CD4-positive, alpha-beta T cell (primary cell): ENCODE results near the gene PPIP5K1. TPM values are rescaled to one million over a fixed set of nuclear protein-coding genes. Genes with fewer than 3 reads are reported as not detected.

Experiments used
- ATAC-seq: fragments of 200-7000 bp; cut with Tn5 transposase; one replicate; pipeline ENCODE4 v1.10.0; 2022; ENCODE audit warnings: mild to moderate bottlenecking; ENCODE audit not compliant: poor library complexity
- CTCF ChIA-PET: fragments of 350-600 bp; sonication (Branson Sonifier 250); formaldehyde crosslinking; loops from one replicate; lab custom pipeline; 2021; ENCODE audit warnings: antibody characterized with exemption, inconsistent platforms; lab: Charles Lee
- POLR2A ChIA-PET: fragments of 350-600 bp; sonication (Branson Sonifier 250); formaldehyde crosslinking; loops from one replicate; lab custom pipeline; 2021; ENCODE audit warnings: antibody characterized with exemption, inconsistent platforms; lab: Charles Lee
- DNase-seq, 14 experiments: peaks; one replicate each; pipeline ENCODE4 v3.0.0-alpha.2; 2013 to 2020; ENCODE audit warnings: mixed read lengths in 2 of 14
- H3K27ac ChIP-seq, 2 donors: one replicate each; pipeline versions ENCODE4 v1.5.1 to v1.7.0; 2013; ENCODE audit warnings: low read length in 2 of 2, low read depth in 1 of 2, mild to moderate bottlenecking in 1 of 2
- H3K27me3 ChIP-seq, 2 experiments: 1 replicate in 1 of 2; 2 replicates in 1 of 2; pipeline versions ENCODE4 v1.6.1 to v1.7.0; 2013; ENCODE audit warnings: low read length in 2 of 2, control low read depth in 1 of 2, mild to moderate bottlenecking in 1 of 2, moderate library complexity in 1 of 2; ENCODE audit not compliant: insufficient read depth in 2 of 2, control insufficient read depth in 1 of 2
- H3K36me3 ChIP-seq: one replicate; pipeline ENCODE4 v1.6.1; 2013; ENCODE audit warnings: low read length, control low read depth; ENCODE audit not compliant: insufficient read depth
- H3K4me1 ChIP-seq: one replicate; pipeline ENCODE4 v1.6.1; 2013; ENCODE audit warnings: low read length, control low read depth; ENCODE audit not compliant: insufficient read depth
- H3K4me3 ChIP-seq: one replicate; pipeline ENCODE4 v1.5.1; 2013; ENCODE audit warnings: mild to moderate bottlenecking, low read length, moderate library complexity
- H3K9me3 ChIP-seq, 2 experiments: 1 replicate in 1 of 2; 2 replicates in 1 of 2; pipeline versions ENCODE4 v1.6.1 to v1.7.0; 2013; ENCODE audit warnings: low read length in 2 of 2, mild to moderate bottlenecking in 2 of 2, control low read depth in 1 of 2, moderate library complexity in 1 of 2; ENCODE audit not compliant: control insufficient read depth in 1 of 2, insufficient read depth in 1 of 2
- H3K27ac Mint-ChIP-seq: one replicate; pipeline ENCODE4 v1.8.0; 2020; ENCODE audit warnings: mixed read lengths
- H3K27me3 Mint-ChIP-seq: one replicate; pipeline ENCODE4 v1.8.0; 2021; ENCODE audit warnings: mixed read lengths
- H3K36me3 Mint-ChIP-seq: one replicate; pipeline ENCODE4 v1.8.0; 2021; ENCODE audit warnings: low read depth, mixed read lengths
- H3K4me1 Mint-ChIP-seq: one replicate; pipeline ENCODE4 v1.8.0; 2021; ENCODE audit warnings: low read depth, mixed read lengths
- H3K4me3 Mint-ChIP-seq: one replicate; pipeline ENCODE4 v1.8.0; 2020; ENCODE audit warnings: mild to moderate bottlenecking, mixed read lengths
- H3K9me3 Mint-ChIP-seq: one replicate; pipeline ENCODE4 v1.8.0; 2020; ENCODE audit warnings: mixed read lengths
- intact Hi-C, 2 experiments: fragments of 100-400 bp; cut with DNase I in 1 of 2; cut with micrococcal nuclease in 1 of 2; formaldehyde crosslinking; loops; one replicate each; pipeline versions ENCODE4 v1.15.1 to v1.9.0; 2023 to 2025; cut with DNase I, micrococcal nuclease
- total RNA-seq, 174 experiments: library from RNA in 2 of 174; stranded (reverse) in 2 of 174; gene quantifications; one replicate each; pipeline ENCODE4 v1.2.3 and lab custom pipeline; 2021 to 2026
- TF ChIP-seq, protein P1 (sequence below): fragments of 200-600 bp; IDR thresholded peaks from one replicate; pipeline ENCODE4 v1.8.0; 2022; ENCODE audit warnings: antibody characterized with exemption, mild to moderate bottlenecking

PPIP5K1 gene
- total RNA-seq, 2 experiments from 2014 or later, result 16.9 to 23.8 TPM

DNA sequence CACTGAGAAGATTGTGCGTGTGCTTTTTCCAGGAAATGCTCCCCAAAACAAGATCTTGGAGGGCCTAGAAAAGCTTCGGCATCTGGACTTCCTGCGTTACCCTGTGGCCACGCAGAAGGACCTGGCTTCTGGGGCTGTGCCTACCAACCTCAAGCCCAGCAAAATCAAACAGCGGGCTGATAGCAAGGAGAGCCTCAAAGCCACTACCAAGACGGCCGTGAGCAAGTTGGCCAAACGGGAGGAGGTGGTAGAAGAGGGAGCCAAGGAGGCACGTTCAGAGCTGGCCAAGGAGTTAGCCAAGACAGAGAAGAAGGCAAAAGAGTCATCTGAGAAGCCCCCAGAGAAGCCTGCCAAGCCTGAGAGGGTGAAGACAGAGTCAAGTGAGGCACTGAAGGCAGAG, 67.8 kb downstream of the PPIP5K1 start:
- POLR2A ChIA-PET, result no interaction called here
- DNase-seq (no peak), ATAC-seq (no peak)

DNA sequence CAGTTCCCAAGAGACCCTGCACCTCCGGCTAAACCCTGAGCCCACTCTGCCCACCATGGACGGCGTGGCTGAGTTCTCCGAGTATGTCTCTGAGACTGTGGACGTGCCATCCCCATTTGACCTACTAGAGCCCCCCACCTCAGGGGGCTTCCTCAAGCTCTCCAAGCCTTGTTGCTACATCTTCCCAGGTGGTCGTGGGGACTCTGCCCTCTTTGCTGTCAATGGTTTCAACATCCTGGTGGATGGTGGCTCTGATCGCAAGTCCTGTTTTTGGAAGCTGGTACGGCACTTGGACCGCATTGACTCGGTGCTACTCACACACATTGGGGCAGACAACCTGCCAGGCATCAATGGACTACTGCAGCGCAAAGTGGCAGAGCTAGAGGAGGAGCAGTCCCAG, 68.6 kb downstream of the PPIP5K1 start:
- Histone ChIP-seq H3K27me3 (peaks cover 15 to 16% of the 10 kb centered on the region in 2 experiments), H3K4me3 (no peak overlapping the region), H3K9me3 (peaks cover 0 to 5% of the 10 kb centered on the region in 2 experiments), H3K4me1 (peaks cover 21% of the 10 kb centered on the region), H3K36me3 (no peaks in the 10 kb centered on the region), H3K27ac (no peak overlapping the region)
- ChIA-PET POLR2A (no interaction called here), CTCF (no interaction called here)
- H3K36me3 Mint-ChIP-seq, result no peaks in the 10 kb centered on the region
- peaks cover 31% of the 10 kb centered on the region for H3K27me3 Mint-ChIP-seq
- H3K4me1 Mint-ChIP-seq, result peaks cover 28% of the 10 kb centered on the region
- intact Hi-C loops, result no loop called here
- no peak overlapping the region for H3K27ac Mint-ChIP-seq
- TF ChIP-seq, protein P1, sequence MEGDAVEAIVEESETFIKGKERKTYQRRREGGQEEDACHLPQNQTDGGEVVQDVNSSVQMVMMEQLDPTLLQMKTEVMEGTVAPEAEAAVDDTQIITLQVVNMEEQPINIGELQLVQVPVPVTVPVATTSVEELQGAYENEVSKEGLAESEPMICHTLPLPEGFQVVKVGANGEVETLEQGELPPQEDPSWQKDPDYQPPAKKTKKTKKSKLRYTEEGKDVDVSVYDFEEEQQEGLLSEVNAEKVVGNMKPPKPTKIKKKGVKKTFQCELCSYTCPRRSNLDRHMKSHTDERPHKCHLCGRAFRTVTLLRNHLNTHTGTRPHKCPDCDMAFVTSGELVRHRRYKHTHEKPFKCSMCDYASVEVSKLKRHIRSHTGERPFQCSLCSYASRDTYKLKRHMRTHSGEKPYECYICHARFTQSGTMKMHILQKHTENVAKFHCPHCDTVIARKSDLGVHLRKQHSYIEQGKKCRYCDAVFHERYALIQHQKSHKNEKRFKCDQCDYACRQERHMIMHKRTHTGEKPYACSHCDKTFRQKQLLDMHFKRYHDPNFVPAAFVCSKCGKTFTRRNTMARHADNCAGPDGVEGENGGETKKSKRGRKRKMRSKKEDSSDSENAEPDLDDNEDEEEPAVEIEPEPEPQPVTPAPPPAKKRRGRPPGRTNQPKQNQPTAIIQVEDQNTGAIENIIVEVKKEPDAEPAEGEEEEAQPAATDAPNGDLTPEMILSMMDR, result no peak
- no peaks in the 10 kb centered on the region for H3K9me3 Mint-ChIP-seq
- DNase-seq, result no peak
- H3K4me3 Mint-ChIP-seq, result no peak overlapping the region
- no peak for ATAC-seq

More for the DNA sequence above, 67.8 kb downstream of the PPIP5K1 start:
- peaks cover 0 to 5% of the 10 kb centered on the region in 2 experiments for H3K9me3 ChIP-seq
- peaks cover 9 to 11% of the 10 kb centered on the region in 2 experiments for H3K27me3 ChIP-seq
- H3K4me1 ChIP-seq, result peaks cover 21% of the 10 kb centered on the region
- Mint-ChIP-seq H3K9me3 (no peaks in the 10 kb centered on the region), H3K27me3 (peaks cover 23% of the 10 kb centered on the region), H3K36me3 (no peaks in the 10 kb centered on the region), H3K4me1 (peaks cover 22% of the 10 kb centered on the region), H3K4me3 (no peak overlapping the region), H3K27ac (no peak overlapping the region)
- intact Hi-C loops, result no loop called here
- H3K4me3 ChIP-seq, result no peak overlapping the region
- H3K36me3 ChIP-seq, result no peaks in the 10 kb centered on the region
- CTCF ChIA-PET, result interaction anchor here (1.1 kb wide), 1 partner anchor 15 kb away, joined by 5 read pairs; no protein-coding TSS in a partner anchor
- no peak overlapping the region for H3K27ac ChIP-seq
- TF ChIP-seq, protein P1, result no peak

DNA sequence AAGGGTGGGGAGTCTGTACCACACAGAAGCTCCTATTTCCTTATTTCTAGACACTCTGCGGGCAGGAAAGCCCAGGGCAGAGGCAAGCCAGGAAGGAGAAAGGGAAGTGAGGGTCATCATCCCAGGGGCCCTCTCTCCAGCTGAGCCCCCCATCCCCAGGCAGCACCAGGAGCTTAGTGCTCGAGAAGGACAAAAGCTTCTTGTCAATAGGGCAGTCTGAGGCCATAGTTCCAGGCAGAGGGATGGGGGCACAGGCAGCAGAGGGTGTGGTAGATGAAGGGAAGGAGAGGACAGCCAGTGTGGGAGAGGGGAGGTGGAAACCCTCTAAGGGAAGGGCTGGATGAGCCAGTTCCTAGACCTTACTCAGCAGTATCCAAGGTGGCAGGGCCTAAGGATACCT, 69.9 kb downstream of the PPIP5K1 start:
- H3K4me3 Mint-ChIP-seq, result no peak overlapping the region

More for the DNA sequence above, 69.9 kb downstream of the PPIP5K1 start:
- ATAC-seq (no peak), DNase-seq (no peak)
- POLR2A ChIA-PET, result no interaction called here
- Mint-ChIP-seq H3K4me1 (peaks cover 23% of the 10 kb centered on the region), H3K27me3 (peaks cover 43% of the 10 kb centered on the region), H3K27ac (no peak overlapping the region), H3K9me3 (no peaks in the 10 kb centered on the region), H3K36me3 (no peaks in the 10 kb centered on the region)
- Histone ChIP-seq H3K27ac (no peak overlapping the region), H3K9me3 (peaks cover 0 to 5% of the 10 kb centered on the region in 2 experiments), H3K36me3 (no peaks in the 10 kb centered on the region), H3K4me3 (no peak overlapping the region), H3K27me3 (peaks cover 15 to 16% of the 10 kb centered on the region in 2 experiments), H3K4me1 (peaks cover 17% of the 10 kb centered on the region)
- CTCF ChIA-PET, result no interaction called here
- TF ChIP-seq, protein P1, result no peak
- intact Hi-C loops, result no loop called here
